ENCODE results near the gene SRCIN1.

Gene SRCIN1

DNA sequence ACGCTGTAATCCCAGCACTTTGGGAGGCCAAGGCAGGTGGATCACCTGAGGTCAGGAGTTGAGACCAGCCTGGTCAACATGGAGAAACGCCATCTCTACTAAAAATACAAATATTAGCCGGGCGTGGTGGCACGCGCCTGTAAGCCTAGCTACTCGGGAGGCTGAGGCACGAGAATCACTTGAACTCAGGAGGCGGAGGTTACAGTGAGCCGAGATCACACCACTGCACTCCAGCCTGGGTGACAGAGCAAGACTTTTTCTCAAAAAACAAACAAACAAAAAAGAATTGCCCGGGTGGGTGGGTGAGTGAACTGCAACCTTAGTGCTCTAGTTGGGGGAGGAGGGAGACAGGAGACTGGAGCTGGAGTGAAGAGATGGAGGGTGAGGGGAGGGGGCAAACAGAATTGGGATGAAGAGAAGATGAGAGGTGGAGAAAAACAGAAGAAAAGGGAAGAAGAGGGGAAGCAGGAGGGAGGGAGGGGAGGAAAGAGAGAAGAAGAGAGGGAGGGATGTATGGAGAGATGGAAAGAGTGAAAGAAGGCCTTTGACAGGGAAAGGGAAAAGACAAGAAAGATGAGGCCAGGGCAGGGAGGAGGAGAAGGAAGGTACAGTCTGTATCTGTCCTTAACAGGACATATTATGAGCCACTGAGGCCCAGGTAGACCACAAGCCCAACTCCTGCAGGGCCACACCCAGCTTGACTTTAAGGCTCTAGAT, 5.5 kb upstream of the SRCIN1 start:
- H3K14ac ChIP-seq (ENCODE audit: low read length in 2 of 2), result no peak overlapping the region
- H3K18ac ChIP-seq (ENCODE audit: low read depth in 1 of 2, low read length in 2 of 2), result no peak overlapping the region
- WGBS, result 90% methylated on average over 10 of the region's 11 CpGs
- no peak for DNase-seq
- no peak overlapping the region for H3K9ac ChIP-seq (ENCODE audit: low read length)
- no peak overlapping the region for H3K4me2 ChIP-seq (ENCODE audit: low read length, poor library complexity, severe bottlenecking)
- H2BK5ac ChIP-seq (ENCODE audit: low read depth, low read length, poor library complexity, severe bottlenecking), result no peak overlapping the region
- no peak overlapping the region for H2AK5ac ChIP-seq (ENCODE audit: low read length, severe bottlenecking)
- H3K79me1 ChIP-seq (replicated peaks; ENCODE audit: low read length, poor library complexity, severe bottlenecking), result no peaks in the 10 kb centered on the region
- no peak overlapping the region for H2AFZ ChIP-seq (ENCODE audit: low read depth, low read length)
- H3K9me3 ChIP-seq (ENCODE audit: control insufficient read depth, low read length), result peaks cover 11% of the 10 kb centered on the region
- no peak overlapping the region for H4K91ac ChIP-seq (ENCODE audit: low read length)
- no peaks in the 10 kb centered on the region for H3K36me3 ChIP-seq (ENCODE audit: control insufficient read depth in 1 of 2, insufficient read depth in 2 of 2, low read depth in 1 of 2, low read length in 2 of 2)
- no peak overlapping the region for H3K4me3 ChIP-seq (ENCODE audit: insufficient read depth in 1 of 2, low read depth in 1 of 2, low read length in 2 of 2)
- no peak overlapping the region for H3K23ac ChIP-seq (ENCODE audit: low read length in 2 of 2)
- H3K27me3 ChIP-seq (ENCODE audit: control insufficient read depth in 1 of 2, insufficient read depth in 1 of 2, low read length in 2 of 2), result peaks cover 62 to 71% of the 10 kb centered on the region in 2 experiments
- no peak overlapping the region for H4K8ac ChIP-seq (ENCODE audit: low read length)
- H3K4ac ChIP-seq (ENCODE audit: low read depth in 1 of 2, low read length in 2 of 2), result no peak overlapping the region
- H2BK15ac ChIP-seq (ENCODE audit: low read depth, poor library complexity, severe bottlenecking), result no peak overlapping the region
- H3K27ac ChIP-seq (ENCODE audit: low read length, poor library complexity, severe bottlenecking), result no peak overlapping the region
- H2BK120ac ChIP-seq (ENCODE audit: low read depth, low read length), result no peak overlapping the region
- H3K4me1 ChIP-seq (ENCODE audit: control insufficient read depth, insufficient read depth, low read depth, low read length), result peaks cover 3% of the 10 kb centered on the region
- H2BK12ac ChIP-seq (ENCODE audit: low read length in 2 of 2), result no peak overlapping the region

DNA sequence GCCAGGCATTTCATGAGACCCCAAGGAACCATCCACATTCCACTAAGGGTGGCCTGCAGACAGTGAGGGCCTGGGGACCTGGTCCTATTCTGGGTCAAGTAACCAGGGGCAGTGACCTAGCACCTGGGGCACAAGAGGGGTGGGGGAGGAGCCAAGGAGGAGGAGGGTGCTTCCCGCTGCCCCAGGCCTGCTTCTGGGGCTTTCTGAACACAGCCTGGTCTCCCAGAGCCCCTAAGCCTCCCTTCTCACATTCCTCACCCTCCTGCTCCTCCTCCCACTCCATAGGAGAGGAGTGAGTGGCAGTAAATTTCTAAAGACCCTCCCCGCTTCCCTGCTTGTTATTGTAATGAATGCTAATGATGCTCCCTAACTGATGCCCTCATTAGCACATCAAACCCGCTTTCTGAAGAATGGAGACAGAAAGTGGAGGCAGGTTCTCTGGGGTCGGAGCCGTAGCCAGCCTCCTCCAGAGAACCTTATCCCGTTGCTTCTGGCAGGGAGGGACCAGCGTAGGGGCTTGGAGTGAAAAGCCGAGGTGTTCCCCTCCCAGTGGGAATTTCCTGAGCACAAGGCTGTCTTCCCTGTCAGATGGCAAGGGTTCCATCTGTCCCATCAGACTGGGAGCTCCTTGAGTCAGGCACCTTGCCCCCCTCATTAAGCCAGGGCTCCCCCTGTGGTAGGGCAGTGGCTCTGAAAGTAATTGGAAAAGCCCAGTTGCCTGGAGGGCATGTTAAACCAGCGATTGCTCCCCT, 3.7 kb upstream of the SRCIN1 start:
- Histone ChIP-seq H3K18ac (ENCODE audit: low read depth in 1 of 2, low read length in 2 of 2) (no peak overlapping the region), H3K27ac (ENCODE audit: low read length, poor library complexity, severe bottlenecking) (no peak overlapping the region), H2AK5ac (ENCODE audit: low read length, severe bottlenecking) (no peak overlapping the region), H2BK12ac (ENCODE audit: low read length in 2 of 2) (no peak overlapping the region), H3K27me3 (ENCODE audit: control insufficient read depth in 1 of 2, insufficient read depth in 1 of 2, low read length in 2 of 2) (peaks cover 66 to 76% of the 10 kb centered on the region in 2 experiments), H4K8ac (ENCODE audit: low read length) (no peak overlapping the region), H3K14ac (ENCODE audit: low read length in 2 of 2) (no peak overlapping the region), H3K9ac (ENCODE audit: low read length) (no peak overlapping the region), H3K23ac (ENCODE audit: low read length in 2 of 2) (peak overlapping the region in 1 of 2 experiments; percentile 28), H3K4me1 (ENCODE audit: control insufficient read depth, insufficient read depth, low read depth, low read length) (peaks cover 6% of the 10 kb centered on the region), H3K36me3 (ENCODE audit: control insufficient read depth in 1 of 2, insufficient read depth in 2 of 2, low read depth in 1 of 2, low read length in 2 of 2) (no peaks in the 10 kb centered on the region), H2BK120ac (ENCODE audit: low read depth, low read length) (no peak overlapping the region), H3K4me3 (ENCODE audit: insufficient read depth in 1 of 2, low read depth in 1 of 2, low read length in 2 of 2) (no peak overlapping the region), H3K4me2 (ENCODE audit: low read length, poor library complexity, severe bottlenecking) (no peak overlapping the region), H2BK15ac (ENCODE audit: low read depth, poor library complexity, severe bottlenecking) (no peak overlapping the region), H3K9me3 (ENCODE audit: control insufficient read depth, low read length) (peaks cover 11% of the 10 kb centered on the region), H2BK5ac (ENCODE audit: low read depth, low read length, poor library complexity, severe bottlenecking) (no peak overlapping the region), H4K91ac (ENCODE audit: low read length) (no peak overlapping the region), H3K4ac (ENCODE audit: low read depth in 1 of 2, low read length in 2 of 2) (no peak overlapping the region), H3K79me1 (replicated peaks; ENCODE audit: low read length, poor library complexity, severe bottlenecking) (no peaks in the 10 kb centered on the region), H2AFZ (ENCODE audit: low read depth, low read length) (no peak overlapping the region)
- DNase-seq, result no peak
- WGBS, result 8% methylated on average over 7 of the region's 9 CpGs

GRCh38 chr17:38608648-38609047, 2.9 kb upstream of the SRCIN1 start:
- Histone ChIP-seq H3K4me2 (ENCODE audit: low read length, poor library complexity, severe bottlenecking) (no peak overlapping the region), H3K14ac (ENCODE audit: low read length in 2 of 2) (no peak overlapping the region), H4K91ac (ENCODE audit: low read length) (no peak overlapping the region), H3K23ac (ENCODE audit: low read length in 2 of 2) (no peak overlapping the region), H3K4me1 (ENCODE audit: control insufficient read depth, insufficient read depth, low read depth, low read length) (peaks cover 6% of the 10 kb centered on the region), H2BK12ac (ENCODE audit: low read length in 2 of 2) (no peak overlapping the region), H4K8ac (ENCODE audit: low read length) (no peak overlapping the region), H2AFZ (ENCODE audit: low read depth, low read length) (no peak overlapping the region), H2BK15ac (ENCODE audit: low read depth, poor library complexity, severe bottlenecking) (no peak overlapping the region), H3K27me3 (ENCODE audit: control insufficient read depth in 1 of 2, insufficient read depth in 1 of 2, low read length in 2 of 2) (peaks cover 66 to 76% of the 10 kb centered on the region in 2 experiments), H3K18ac (ENCODE audit: low read depth in 1 of 2, low read length in 2 of 2) (no peak overlapping the region), H3K9ac (ENCODE audit: low read length) (no peak overlapping the region), H2BK5ac (ENCODE audit: low read depth, low read length, poor library complexity, severe bottlenecking) (no peak overlapping the region), H2BK120ac (ENCODE audit: low read depth, low read length) (no peak overlapping the region), H3K79me1 (replicated peaks; ENCODE audit: low read length, poor library complexity, severe bottlenecking) (no peaks in the 10 kb centered on the region), H3K27ac (ENCODE audit: low read length, poor library complexity, severe bottlenecking) (no peak overlapping the region), H3K9me3 (ENCODE audit: control insufficient read depth, low read length) (peaks cover 11% of the 10 kb centered on the region), H3K36me3 (ENCODE audit: control insufficient read depth in 1 of 2, insufficient read depth in 2 of 2, low read depth in 1 of 2, low read length in 2 of 2) (no peaks in the 10 kb centered on the region), H3K4ac (ENCODE audit: low read depth in 1 of 2, low read length in 2 of 2) (no peak overlapping the region), H3K4me3 (ENCODE audit: insufficient read depth in 1 of 2, low read depth in 1 of 2, low read length in 2 of 2) (no peak overlapping the region), H2AK5ac (ENCODE audit: low read length, severe bottlenecking) (no peak overlapping the region)
- no peak for DNase-seq
- WGBS, result no CpG with 5 or more reads among the region's 4 CpGs
